Neural cell (in vitro differentiated cells): ENCODE data around the gene ALDH1L1. TPM values are rescaled to one million over a fixed set of nuclear protein-coding genes. Genes with fewer than 3 reads are reported as not detected.
"Not testable (repeated sequence)": the region's sequence is repeated elsewhere in the genome, so short reads cannot be mapped to it uniquely, and the experiment has no call there.

Source experiments
- H2AFZ ChIP-seq: fragments of 200-600, 300-800 bp; sonication (generic), shearing (Covaris generic); 2 replicates; pipeline ENCODE4 v1.6.0; 2014; ENCODE audit warnings: low read depth, mild to moderate bottlenecking, antibody characterized with exemption, low read length, moderate library complexity
- H3F3A ChIP-seq: fragments of 200-600 bp; shearing (Covaris generic); 2 replicates; pipeline ENCODE4 v1.6.1; 2016; ENCODE audit warnings: mild to moderate bottlenecking, moderate library complexity, mixed read lengths, antibody characterized with exemption, low read length; ENCODE audit not compliant: insufficient read depth, poor library complexity, severe bottlenecking
- H3K27ac ChIP-seq: fragments of 200-600, 300-800 bp; sonication (generic), shearing (Covaris generic); 2 replicates; pipeline ENCODE4 v1.5.1; 2014; ENCODE audit warnings: mild to moderate bottlenecking, low read length, moderate library complexity
- H3K27me3 ChIP-seq: fragments of 300-800, 200-600 bp; sonication (generic), shearing (Covaris generic); 2 replicates; pipeline ENCODE4 v1.6.0; 2014; ENCODE audit warnings: mild to moderate bottlenecking, low read depth, low read length, moderate library complexity; ENCODE audit not compliant: insufficient read depth
- H3K36me3 ChIP-seq: fragments of 300-800, 200-600 bp; sonication (generic), shearing (Covaris generic); 2 replicates; pipeline ENCODE4 v1.5.1; 2014; ENCODE audit warnings: mild to moderate bottlenecking, antibody characterized with exemption, low read length, moderate library complexity; ENCODE audit not compliant: insufficient read depth
- H3K4me2 ChIP-seq: fragments of 300-800, 200-600 bp; sonication (generic), shearing (Covaris generic); 2 replicates; pipeline ENCODE4 v1.6.0; 2014; ENCODE audit warnings: mild to moderate bottlenecking, low read length
- H3K4me3 ChIP-seq: fragments of 300-800, 200-600 bp; sonication (generic), shearing (Covaris generic); 2 replicates; pipeline ENCODE4 v1.5.1; 2014; ENCODE audit warnings: mild to moderate bottlenecking, low read length, moderate library complexity
- H3K79me2 ChIP-seq: fragments of 200-600 bp; shearing (Covaris generic); replicated peaks from 2 replicates; pipeline ENCODE4 v1.6.0; 2014; ENCODE audit warnings: mild to moderate bottlenecking, low read length, moderate library complexity; ENCODE audit not compliant: insufficient read depth
- H3K9ac ChIP-seq: fragments of 300-800, 200-600 bp; sonication (generic), shearing (Covaris generic); 2 replicates; pipeline ENCODE4 v1.6.1; 2016; ENCODE audit warnings: mild to moderate bottlenecking, low read length, mixed read lengths
- H3K9me2 ChIP-seq: fragments of 200-600 bp; shearing (Covaris generic); 2 replicates; pipeline ENCODE4 v1.6.1; 2016; ENCODE audit warnings: mild to moderate bottlenecking, low read length, mixed read lengths; ENCODE audit not compliant: insufficient read depth
- H3K9me3 ChIP-seq: fragments of 200-600, 300-800 bp; sonication (generic), shearing (Covaris generic); 2 replicates; pipeline ENCODE4 v1.6.1; 2016; ENCODE audit warnings: mild to moderate bottlenecking, mixed run types, low read length, moderate library complexity, mixed read lengths
- H4K20me1 ChIP-seq: fragments of 200-600 bp; shearing (Covaris generic); 2 replicates; pipeline ENCODE4 v1.6.1; 2016; ENCODE audit warnings: mild to moderate bottlenecking, mixed run types; ENCODE audit not compliant: insufficient read depth
- EZH2 ChIP-seq: fragments of 200-600, 300-800 bp; shearing (Covaris generic), sonication (generic); IDR thresholded peaks from 2 replicates; pipeline ENCODE4 v1.6.1; 2014; ENCODE audit warnings: antibody characterized with exemption, low read length, borderline replicate concordance, mild to moderate bottlenecking; ENCODE audit not compliant: insufficient read depth, poor library complexity, severe bottlenecking
- MXI1 ChIP-seq: fragments of 450-650 bp; conservative IDR thresholded peaks from 2 replicates; pipeline ENCODE4 v1.6.1; 2014; ENCODE audit warnings: antibody characterized with exemption, mild to moderate bottlenecking; ENCODE audit not compliant: poor library complexity, severe bottlenecking
- POLR2AphosphoS5 ChIP-seq: IDR thresholded peaks from 2 replicates; pipeline ENCODE4 v1.6.1; 2012
- RAD21 ChIP-seq: fragments of 450-650 bp; conservative IDR thresholded peaks from 2 replicates; pipeline ENCODE4 v1.6.1; 2014; ENCODE audit warnings: antibody characterized with exemption, mild to moderate bottlenecking, moderate library complexity
- SMC3 ChIP-seq: fragments of 450-650 bp; conservative IDR thresholded peaks from 2 replicates; pipeline ENCODE4 v1.6.1; 2014; ENCODE audit warnings: antibody characterized with exemption, mild to moderate bottlenecking, moderate library complexity; ENCODE audit not compliant: poor library complexity
- TAF1 ChIP-seq: IDR thresholded peaks from 2 replicates; pipeline ENCODE4 v1.6.1; 2012; ENCODE audit warnings: low read depth
- polyA plus RNA-seq: library from polyadenylated mRNA; depleted of rRNA; stranded (reverse); fragments of >200 nt; gene quantifications from 2 replicates; pipeline ENCODE4 v1.2.3, GENCODE V29; 2014
- TF ChIP-seq, protein P1 (sequence below): IDR thresholded peaks from 2 replicates; pipeline ENCODE4 v1.6.1; 2012; ENCODE audit warnings: borderline replicate concordance
- TF ChIP-seq, protein P2 (sequence below): fragments of 450-650 bp; IDR thresholded peaks from 2 replicates; pipeline ENCODE4 v1.5.1; 2014; ENCODE audit warnings: antibody characterized with exemption, mild to moderate bottlenecking, moderate library complexity; ENCODE audit not compliant: poor library complexity, severe bottlenecking

The ALDH1L1 gene
- polyA plus RNA-seq, 1 donor from 2014 or later = not detected

DNA sequence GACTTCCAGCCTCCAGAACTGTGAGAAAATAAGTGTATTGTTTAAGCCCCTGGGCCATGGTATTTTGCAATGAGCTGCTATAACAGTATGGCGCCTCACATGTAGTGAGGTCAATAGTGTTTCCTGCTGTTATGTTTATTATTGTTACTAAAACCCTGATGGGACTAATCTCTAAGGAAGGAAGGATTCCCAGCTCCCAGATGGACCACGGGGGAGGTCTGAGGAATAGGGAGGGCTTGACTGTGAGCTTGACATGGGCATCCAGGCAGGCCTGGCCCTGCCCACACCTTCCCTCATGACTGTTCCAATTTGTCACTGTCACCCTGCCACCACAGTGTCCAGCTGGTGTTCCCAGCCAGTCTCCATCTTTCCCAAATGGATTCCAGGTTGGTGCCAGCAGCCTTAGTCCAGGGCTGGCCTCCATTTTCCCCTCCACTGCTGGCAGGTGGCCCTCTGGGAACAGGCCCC lies 82.0 kb downstream of the ALDH1L1 start:
- no peak overlapping the region for H3K9ac ChIP-seq
- H3K4me3 ChIP-seq = no peak overlapping the region
- H3K27ac ChIP-seq = no peak overlapping the region
- H3K79me2 ChIP-seq = no peaks in the 10 kb centered on the region
- H3K9me3 ChIP-seq = no peaks in the 10 kb centered on the region
- H4K20me1 ChIP-seq = no peaks in the 10 kb centered on the region
- H3F3A ChIP-seq = no peaks in the 10 kb centered on the region
- H3K36me3 ChIP-seq = no peaks in the 10 kb centered on the region
- H3K4me2 ChIP-seq = no peak overlapping the region
- no peaks in the 10 kb centered on the region for H3K9me2 ChIP-seq
- no peak overlapping the region for H2AFZ ChIP-seq
- TF ChIP-seq POLR2AphosphoS5 (no peak), MXI1 (no peak), TAF1 (no peak)
- TF ChIP-seq, protein P1, sequence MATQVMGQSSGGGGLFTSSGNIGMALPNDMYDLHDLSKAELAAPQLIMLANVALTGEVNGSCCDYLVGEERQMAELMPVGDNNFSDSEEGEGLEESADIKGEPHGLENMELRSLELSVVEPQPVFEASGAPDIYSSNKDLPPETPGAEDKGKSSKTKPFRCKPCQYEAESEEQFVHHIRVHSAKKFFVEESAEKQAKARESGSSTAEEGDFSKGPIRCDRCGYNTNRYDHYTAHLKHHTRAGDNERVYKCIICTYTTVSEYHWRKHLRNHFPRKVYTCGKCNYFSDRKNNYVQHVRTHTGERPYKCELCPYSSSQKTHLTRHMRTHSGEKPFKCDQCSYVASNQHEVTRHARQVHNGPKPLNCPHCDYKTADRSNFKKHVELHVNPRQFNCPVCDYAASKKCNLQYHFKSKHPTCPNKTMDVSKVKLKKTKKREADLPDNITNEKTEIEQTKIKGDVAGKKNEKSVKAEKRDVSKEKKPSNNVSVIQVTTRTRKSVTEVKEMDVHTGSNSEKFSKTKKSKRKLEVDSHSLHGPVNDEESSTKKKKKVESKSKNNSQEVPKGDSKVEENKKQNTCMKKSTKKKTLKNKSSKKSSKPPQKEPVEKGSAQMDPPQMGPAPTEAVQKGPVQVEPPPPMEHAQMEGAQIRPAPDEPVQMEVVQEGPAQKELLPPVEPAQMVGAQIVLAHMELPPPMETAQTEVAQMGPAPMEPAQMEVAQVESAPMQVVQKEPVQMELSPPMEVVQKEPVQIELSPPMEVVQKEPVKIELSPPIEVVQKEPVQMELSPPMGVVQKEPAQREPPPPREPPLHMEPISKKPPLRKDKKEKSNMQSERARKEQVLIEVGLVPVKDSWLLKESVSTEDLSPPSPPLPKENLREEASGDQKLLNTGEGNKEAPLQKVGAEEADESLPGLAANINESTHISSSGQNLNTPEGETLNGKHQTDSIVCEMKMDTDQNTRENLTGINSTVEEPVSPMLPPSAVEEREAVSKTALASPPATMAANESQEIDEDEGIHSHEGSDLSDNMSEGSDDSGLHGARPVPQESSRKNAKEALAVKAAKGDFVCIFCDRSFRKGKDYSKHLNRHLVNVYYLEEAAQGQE = no peak
- TF ChIP-seq, protein P2, sequence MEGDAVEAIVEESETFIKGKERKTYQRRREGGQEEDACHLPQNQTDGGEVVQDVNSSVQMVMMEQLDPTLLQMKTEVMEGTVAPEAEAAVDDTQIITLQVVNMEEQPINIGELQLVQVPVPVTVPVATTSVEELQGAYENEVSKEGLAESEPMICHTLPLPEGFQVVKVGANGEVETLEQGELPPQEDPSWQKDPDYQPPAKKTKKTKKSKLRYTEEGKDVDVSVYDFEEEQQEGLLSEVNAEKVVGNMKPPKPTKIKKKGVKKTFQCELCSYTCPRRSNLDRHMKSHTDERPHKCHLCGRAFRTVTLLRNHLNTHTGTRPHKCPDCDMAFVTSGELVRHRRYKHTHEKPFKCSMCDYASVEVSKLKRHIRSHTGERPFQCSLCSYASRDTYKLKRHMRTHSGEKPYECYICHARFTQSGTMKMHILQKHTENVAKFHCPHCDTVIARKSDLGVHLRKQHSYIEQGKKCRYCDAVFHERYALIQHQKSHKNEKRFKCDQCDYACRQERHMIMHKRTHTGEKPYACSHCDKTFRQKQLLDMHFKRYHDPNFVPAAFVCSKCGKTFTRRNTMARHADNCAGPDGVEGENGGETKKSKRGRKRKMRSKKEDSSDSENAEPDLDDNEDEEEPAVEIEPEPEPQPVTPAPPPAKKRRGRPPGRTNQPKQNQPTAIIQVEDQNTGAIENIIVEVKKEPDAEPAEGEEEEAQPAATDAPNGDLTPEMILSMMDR = no peak
- H3K27me3 ChIP-seq = no peaks in the 10 kb centered on the region

DNA sequence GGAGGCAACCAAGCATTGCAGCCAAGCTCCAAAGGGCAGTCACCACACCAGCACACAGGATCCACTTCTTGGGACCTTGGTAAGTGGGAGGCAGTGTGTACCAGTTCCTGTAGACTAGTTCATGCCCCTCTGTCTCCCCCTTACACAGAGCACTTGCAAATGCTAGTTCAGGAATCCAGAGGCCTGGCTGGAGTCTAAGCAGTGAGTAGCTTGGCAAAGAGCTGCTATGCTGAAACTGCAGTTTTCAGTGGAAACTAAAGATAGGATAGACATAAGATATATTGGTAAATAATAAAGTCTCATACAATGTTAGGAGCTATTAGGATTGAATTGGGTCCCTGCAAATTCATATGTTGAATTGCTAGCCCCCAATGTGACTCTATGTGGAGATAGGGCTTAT lies 82.6 kb downstream of the ALDH1L1 start:
- H3K9me2 ChIP-seq = no peaks in the 10 kb centered on the region
- no peaks in the 10 kb centered on the region for H3K79me2 ChIP-seq
- H3K27ac ChIP-seq = no peak overlapping the region
- no peaks in the 10 kb centered on the region for H3F3A ChIP-seq
- H4K20me1 ChIP-seq = no peaks in the 10 kb centered on the region
- no peak overlapping the region for H2AFZ ChIP-seq
- H3K9ac ChIP-seq = no peak overlapping the region
- H3K4me2 ChIP-seq = no peak overlapping the region
- H3K9me3 ChIP-seq = no peaks in the 10 kb centered on the region
- TF ChIP-seq EZH2 (no peak), RAD21 (no peak), MXI1 (no peak), SMC3 (no peak)
- H3K27me3 ChIP-seq = no peaks in the 10 kb centered on the region
- H3K36me3 ChIP-seq = no peaks in the 10 kb centered on the region
- H3K4me3 ChIP-seq = no peak overlapping the region

DNA sequence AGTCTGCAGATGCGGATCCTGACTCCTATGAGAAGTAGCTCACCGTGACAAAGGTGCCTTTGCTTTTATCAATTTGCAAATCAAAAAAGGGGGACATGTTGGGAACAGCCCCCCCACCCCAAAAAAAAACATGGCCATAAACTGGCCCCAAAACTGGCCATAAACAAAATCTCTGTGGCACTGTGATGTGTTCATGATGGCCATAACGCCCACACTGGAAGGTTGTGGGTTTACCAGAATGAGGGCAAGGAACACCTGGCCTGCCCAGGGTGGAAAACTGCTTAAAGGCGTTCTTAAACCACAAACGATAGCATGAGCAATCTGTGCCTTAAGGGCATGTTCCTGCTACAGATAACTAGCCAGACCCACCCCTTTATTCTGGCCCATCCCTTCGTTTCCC lies 84.1 kb downstream of the ALDH1L1 start:
- H3K27ac ChIP-seq, H3K27me3 ChIP-seq, H3K79me2 ChIP-seq, H2AFZ ChIP-seq, H3K4me3 ChIP-seq, H4K20me1 ChIP-seq, H3K9me3 ChIP-seq, H3K4me2 ChIP-seq, H3K36me3 ChIP-seq, H3F3A ChIP-seq, H3K9ac ChIP-seq, H3K9me2 ChIP-seq: not testable (repeated sequence)

DNA sequence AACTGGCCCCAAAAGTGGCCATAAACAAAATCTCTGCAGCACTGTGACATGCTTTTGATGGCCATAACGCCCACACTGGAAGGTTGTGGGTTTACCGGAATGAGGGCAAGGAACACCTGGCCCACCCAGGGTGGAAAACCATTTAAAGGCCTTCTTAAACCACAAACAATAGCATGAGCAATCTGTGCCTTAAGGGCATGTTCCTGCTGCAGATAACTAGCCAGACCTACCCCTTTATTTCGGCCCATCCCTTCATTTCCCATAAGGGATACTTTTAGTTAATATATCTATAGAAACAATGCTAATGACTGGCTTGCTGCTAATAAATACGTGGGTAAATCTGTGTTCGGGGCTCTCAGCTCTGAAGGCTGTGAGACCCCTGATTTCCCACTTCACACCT lies 88.3 kb downstream of the ALDH1L1 start:
- not testable (repeated sequence) for H4K20me1 ChIP-seq, H2AFZ ChIP-seq, H3K9ac ChIP-seq, H3K36me3 ChIP-seq, H3F3A ChIP-seq, H3K27ac ChIP-seq, H3K9me3 ChIP-seq, H3K9me2 ChIP-seq, H3K4me3 ChIP-seq, H3K4me2 ChIP-seq, H3K79me2 ChIP-seq, H3K27me3 ChIP-seq
